HG03460 (cell line): ENCODE measurements around the gene DGKD.

Experiments
- ATAC-seq: cut with Tn5 transposase; IDR thresholded peaks from one replicate; pipeline ENCODE4 v1.9.1; 2021; ENCODE audit not compliant: unreplicated experiment

Gene DGKD

GRCh38 chr2:233471291-233472035, 117.2 kb downstream of the DGKD start:
- no peak for ATAC-seq

DNA sequence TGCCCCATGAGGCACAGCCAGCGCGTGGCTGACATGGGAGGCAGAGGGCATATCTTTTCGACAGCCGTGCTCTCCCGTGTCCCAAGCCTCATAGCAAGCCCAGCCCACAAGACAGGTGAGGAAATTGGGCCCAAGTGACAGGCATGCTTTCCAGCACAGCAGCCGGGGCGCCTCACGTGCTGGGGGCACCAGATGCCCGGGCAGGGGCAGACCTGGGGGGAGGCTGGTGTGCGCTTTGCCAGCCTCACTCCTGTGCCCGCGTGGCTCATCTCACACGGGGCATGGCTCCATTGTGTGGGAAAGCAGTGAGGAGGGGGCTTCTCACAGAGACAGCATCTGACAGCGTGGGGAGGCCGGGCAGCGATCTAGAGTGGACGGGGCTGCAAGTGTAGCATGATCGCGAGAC, 119.1 kb downstream of the DGKD start:
- ATAC-seq, result no peak

- ATAC-seq, result no peak
Observed at GRCh38 chr2:233473878-233474277, 119.6 kb downstream of the DGKD start.

- ATAC-seq, result no peak
Observed at GRCh38 chr2:233474308-233475160, 120.2 kb downstream of the DGKD start.

DNA sequence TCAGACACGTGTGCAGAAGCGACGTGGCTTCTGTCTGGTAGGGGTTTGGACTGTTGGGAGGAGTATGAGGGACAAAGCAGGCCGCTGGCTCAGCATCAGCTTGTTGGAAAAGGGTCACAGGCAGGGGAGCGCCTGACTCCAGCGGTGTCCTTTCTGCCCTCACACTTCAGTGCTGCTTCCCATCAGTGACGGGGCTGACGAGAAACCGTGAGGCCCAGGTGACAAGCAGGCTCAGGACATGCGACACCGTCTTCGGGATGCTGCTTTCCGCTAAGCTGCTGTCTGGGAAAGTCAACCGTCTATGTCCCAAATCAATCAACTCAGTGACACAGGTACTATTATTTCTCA, 121.7 kb downstream of the DGKD start:
- ATAC-seq, result no peak

DNA sequence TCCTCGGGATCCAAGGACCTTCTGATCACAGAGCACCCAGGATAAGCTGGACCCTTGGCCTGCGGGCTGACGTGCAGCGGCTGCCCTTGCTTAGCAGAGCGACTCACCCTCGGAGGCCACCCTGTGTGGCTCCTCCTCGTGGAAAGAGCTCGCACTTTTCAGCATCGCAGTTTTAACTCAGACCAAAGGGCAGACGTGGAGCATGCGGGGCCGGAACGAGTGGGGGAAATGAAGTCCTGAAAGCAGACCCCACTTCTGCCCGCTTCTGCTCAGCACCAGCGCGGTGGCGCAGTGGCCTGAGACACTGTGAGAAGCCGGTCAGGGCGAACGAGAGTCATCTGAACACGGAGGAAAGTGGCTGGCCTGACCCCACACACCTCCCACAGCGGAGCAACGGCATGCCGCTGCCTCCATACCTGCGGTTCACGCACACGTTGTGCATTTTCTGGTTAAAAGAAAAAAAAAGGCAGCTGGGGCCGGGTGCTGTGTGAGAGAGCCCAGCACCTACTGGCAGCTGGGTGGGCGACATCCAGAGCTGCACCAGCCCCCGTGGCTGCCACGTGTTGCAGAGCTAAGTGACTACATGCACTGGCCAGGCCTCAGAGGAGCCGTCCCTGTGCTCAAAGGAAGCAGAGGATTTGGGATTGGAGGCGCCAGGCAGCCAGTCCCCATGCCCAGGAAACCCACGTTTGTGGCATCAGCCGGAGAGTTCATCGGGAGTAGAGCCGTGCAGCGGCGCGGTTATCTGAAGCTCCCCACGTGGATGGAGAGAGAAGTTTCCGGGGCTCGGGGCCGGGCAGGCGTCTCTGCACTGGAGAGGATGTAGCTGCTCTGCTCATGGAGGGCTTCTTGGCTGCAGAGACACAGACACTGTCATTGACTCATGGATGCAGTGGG, 122.6 kb downstream of the DGKD start:
- no peak for ATAC-seq

GRCh38 chr2:233477548-233478433, 123.5 kb downstream of the DGKD start:
- ATAC-seq, result no peak

DNA sequence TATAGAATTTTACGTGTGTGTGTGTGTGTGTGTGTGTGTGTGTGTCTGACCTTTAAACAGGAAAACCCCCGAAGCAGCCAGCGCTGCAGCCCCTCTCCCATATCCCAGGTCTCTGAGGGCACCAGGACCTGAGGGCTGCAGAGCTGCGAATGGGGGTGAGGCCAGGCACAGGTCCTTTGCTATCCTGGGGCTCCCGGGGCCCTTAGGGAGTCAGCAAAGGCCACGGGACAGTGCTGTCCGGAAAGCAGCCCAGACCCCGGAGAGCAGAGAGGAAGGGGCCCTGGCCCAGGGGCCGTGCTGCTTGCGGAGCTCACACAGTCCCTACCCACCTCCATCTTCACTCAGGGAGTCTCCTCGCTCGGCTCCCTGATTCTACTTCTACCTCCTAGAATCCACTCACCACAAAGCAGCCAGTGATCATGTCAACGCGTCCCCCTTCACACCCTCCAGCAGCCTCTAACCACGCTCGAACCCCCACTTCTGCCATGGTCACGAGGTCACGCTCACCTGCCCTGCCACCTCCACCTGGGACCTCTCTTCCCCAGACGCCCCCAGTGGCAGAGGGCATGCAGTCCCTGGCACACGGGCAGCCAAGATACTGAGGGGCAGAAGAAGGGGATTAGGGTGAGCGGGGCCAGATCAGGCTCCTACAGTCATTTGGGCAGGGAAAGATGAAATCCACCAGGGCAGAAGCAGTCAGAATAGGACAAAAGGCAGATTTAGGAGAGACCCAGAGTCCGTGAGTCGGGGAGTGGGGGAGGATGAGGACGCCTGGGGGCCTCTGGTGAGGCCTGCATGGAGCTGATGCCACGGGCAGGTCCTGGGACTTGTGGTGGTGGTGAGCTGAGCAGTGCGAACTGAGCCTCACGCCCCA, 125.6 kb downstream of the DGKD start:
- no peak for ATAC-seq

DNA sequence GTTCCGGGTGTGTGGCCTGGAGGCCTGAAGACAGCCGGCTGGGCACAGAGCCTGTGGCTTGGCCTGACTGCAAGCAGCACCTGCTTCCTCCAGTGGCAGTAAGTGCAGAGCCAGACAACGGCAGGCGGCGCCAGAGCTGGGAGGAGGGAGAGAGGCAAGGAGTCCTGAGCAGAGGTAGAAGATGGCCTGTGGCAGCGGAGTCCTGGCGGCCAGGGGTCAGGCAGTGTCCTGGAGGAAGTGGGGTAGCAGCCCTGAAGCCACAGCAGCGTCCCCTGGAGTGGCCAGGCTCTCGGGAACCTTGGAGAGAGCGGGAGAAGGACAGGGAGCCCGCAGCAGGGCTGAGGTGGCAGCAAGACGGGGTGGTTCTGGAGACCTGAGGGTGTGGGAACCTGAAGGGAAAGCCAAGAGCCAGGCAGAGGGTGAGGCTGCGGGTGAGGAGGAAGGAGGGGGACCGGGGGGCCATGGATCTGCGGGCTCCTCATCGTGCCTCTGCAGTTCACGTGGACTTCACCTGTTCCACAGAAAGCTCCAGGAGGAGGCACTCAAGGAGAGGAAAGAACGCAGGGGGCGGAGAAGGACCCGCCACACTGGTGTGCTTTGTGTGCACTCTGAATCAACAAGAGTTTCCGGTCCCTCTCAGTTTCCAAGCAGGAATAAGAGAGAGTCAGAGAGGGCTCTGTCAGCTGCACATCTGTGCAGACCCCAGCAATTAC, 126.4 kb downstream of the DGKD start:
- ATAC-seq, result no peak

DNA sequence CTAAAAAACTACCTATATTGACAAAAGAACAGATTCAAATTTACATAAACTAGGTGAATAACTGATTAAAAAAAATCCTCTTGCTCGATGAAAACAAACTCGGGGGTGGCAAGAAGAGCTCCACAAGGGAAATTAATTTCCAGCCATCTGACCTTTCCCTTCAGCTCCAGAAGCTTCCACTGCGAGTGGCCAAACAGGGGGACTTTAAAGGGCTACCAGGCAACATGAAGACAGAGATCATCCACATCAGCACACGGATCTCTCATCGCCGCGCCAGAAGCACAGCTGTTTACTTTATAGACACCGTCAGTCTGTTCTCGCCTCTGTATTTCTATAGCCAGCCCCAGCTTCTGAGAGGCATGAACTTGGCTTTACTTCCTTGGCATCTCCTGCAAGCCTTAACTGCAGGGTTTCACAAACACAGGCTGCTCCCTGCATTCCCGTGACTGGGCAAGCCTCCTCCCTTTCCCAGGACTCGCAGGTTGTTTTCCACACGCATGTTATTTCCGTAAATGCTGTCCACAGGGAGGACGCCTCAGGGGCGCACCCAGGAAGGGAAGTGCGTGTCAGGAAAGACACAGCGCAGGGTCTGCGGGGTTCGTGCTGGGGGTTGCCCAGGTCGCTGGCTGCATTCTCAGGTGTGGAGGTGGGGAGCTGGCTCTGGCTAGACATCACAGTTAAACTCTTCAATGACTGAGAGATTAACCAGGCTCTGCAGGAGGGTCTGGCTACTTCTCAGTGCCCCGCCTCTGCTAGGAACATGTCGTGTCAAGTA, 127.3 kb downstream of the DGKD start:
- ATAC-seq, result no peak

GRCh38 chr2:233482616-233483015, 128.3 kb downstream of the DGKD start:
- ATAC-seq, result no peak

GRCh38 chr2:233485726-233486125, 131.4 kb downstream of the DGKD start:
- no peak for ATAC-seq

GRCh38 chr2:233486357-233486756, 132.1 kb downstream of the DGKD start:
- no peak for ATAC-seq

GRCh38 chr2:233486778-233487552, 132.7 kb downstream of the DGKD start:
- no peak for ATAC-seq

GRCh38 chr2:233487748-233488345, 133.6 kb downstream of the DGKD start:
- no peak for ATAC-seq

- ATAC-seq, result no peak
Observed at GRCh38 chr2:233489143-233489542, 134.8 kb downstream of the DGKD start.

DNA sequence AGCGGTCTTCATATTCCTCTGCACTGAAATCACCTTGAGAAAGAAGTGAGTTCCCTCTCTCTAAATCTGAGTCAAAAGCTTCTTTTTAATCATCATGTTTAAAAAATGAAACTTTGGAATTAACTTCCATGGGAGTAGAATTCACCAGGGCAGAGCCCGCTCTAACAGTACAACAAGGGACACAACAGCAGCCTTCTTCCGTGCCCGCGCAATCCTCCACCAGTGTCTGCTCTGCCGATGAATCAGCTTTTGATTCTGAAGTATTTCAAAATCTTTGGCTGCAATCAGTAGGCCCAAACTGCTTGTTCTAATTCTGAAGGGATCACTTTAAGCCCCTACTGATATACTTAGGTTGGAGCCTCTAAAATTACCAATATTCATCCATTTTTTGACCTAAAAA, 135.4 kb downstream of the DGKD start:
- ATAC-seq, result no peak
